ENCODE data around the gene ZNF333.
A peak's percentile ranks its signal among the peaks of the same experiment; 100 is the strongest.

DNA sequence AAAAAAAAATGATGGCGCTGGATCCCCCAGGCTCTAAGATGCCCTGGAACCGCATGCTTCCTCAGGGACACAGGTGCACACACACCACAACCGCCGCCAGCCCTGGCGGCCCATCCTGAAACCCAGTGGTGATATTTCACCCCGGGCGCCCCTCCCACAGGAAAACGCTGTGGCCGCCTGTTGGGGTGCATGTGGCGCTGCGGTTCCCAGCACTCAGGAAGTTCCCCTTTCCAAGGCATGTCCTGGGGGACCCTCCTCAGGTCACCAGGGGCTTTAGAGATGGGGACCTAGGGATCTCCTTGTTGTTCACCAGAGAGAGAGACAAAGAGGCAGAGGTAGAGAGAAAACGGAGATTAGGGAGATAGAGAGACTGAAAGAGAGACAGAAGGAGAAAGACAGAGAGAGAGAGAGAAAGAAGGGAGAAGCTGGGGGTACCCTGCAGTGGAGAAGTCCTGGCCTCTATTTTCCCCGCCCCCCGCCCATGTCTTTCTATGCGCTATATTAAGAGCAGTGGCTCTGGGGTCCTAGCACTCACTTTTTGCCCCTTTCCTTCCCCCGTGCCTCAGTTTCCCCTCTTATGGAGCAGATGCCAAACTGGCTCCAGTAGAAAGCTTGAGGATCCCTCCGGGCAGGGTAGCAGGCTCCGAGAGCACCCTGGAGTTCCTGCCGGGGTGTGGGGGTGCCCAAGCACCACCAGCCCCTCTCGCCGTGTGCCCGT, 86.2 kb downstream of the ZNF333 start:
- TF ChIP-seq, protein P1, sequence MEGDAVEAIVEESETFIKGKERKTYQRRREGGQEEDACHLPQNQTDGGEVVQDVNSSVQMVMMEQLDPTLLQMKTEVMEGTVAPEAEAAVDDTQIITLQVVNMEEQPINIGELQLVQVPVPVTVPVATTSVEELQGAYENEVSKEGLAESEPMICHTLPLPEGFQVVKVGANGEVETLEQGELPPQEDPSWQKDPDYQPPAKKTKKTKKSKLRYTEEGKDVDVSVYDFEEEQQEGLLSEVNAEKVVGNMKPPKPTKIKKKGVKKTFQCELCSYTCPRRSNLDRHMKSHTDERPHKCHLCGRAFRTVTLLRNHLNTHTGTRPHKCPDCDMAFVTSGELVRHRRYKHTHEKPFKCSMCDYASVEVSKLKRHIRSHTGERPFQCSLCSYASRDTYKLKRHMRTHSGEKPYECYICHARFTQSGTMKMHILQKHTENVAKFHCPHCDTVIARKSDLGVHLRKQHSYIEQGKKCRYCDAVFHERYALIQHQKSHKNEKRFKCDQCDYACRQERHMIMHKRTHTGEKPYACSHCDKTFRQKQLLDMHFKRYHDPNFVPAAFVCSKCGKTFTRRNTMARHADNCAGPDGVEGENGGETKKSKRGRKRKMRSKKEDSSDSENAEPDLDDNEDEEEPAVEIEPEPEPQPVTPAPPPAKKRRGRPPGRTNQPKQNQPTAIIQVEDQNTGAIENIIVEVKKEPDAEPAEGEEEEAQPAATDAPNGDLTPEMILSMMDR (IDR thresholded peaks at IDR 0.05; ENCODE audit: insufficient read depth, low read length), result no peak
- TF ChIP-seq POLR2AphosphoS5 (IDR thresholded peaks at IDR 0.05; ENCODE audit: low read depth), result peak; percentile 75
